ENCODE results near the gene ISCU. TPM values are rescaled to one million over a fixed set of nuclear protein-coding genes. Genes with fewer than 3 reads are reported as not detected.
"Not testable (repeated sequence)": the region's sequence is repeated elsewhere in the genome, so short reads cannot be mapped to it uniquely, and the experiment has no call there.

ISCU gene
- total RNA-seq, 6 experiments from 2014 or later = 36.7 to 81.8 (median 58.4) TPM

GRCh38 chr12:108615918-108616317 lies 53.5 kb downstream of the ISCU start:
- Histone ChIP-seq H3K36me3 (no peaks in the 10 kb centered on the region), H3K9me3 (no peaks in the 10 kb centered on the region), H3K27me3 (no peaks in the 10 kb centered on the region), H3K27ac (no peak overlapping the region), H3K4me1 (no peaks in the 10 kb centered on the region), H3K4me3 (no peak overlapping the region)
- 100% methylated on average over 1 of the region's 1 CpG for WGBS (ENCODE audit: insufficient coverage, low coverage, low lambda C conversion rate, missing lambda C conversion rate)
- ATAC-seq (no peak), DNase-seq (no peak)
- intact Hi-C loops (cut with DNase I) = no loop called here
- TF ChIP-seq CTCF (IDR thresholded peaks at IDR 0.05) = no peak

- H3K9me3 ChIP-seq = no peaks in the 10 kb centered on the region
- H3K36me3 ChIP-seq = no peaks in the 10 kb centered on the region
- H3K4me3 ChIP-seq = no peak overlapping the region
- WGBS (ENCODE audit: insufficient coverage, low coverage, low lambda C conversion rate, missing lambda C conversion rate) = 79% methylated on average over 2 of the region's 2 CpGs
- DNase-seq (no peak), ATAC-seq (no peak)
- no peak overlapping the region for H3K27ac ChIP-seq
- H3K27me3 ChIP-seq = no peaks in the 10 kb centered on the region
- no peaks in the 10 kb centered on the region for H3K4me1 ChIP-seq
- intact Hi-C loops (cut with DNase I) = no loop called here
- TF ChIP-seq POLR2A (IDR thresholded peaks at IDR 0.05) (no peak), CTCF (IDR thresholded peaks at IDR 0.05) (no peak)
Observed at GRCh38 chr12:108616359-108616758, 54.0 kb downstream of the ISCU start.

GRCh38 chr12:108616941-108617858 lies 54.8 kb downstream of the ISCU start:
- DNase-seq = no peak
- Histone ChIP-seq H3K36me3 (no peaks in the 10 kb centered on the region), H3K9me3 (no peaks in the 10 kb centered on the region), H3K4me1 (no peaks in the 10 kb centered on the region), H3K4me3 (no peak overlapping the region), H3K27ac (no peak overlapping the region), H3K27me3 (no peaks in the 10 kb centered on the region)
- ATAC-seq = peak in 3 of 4 donors; percentile 10 to 36 (median 12)
- 45% methylated on average over 9 of the region's 14 CpGs for WGBS (ENCODE audit: insufficient coverage, low coverage, low lambda C conversion rate, missing lambda C conversion rate)
- TF ChIP-seq POLR2A (IDR thresholded peaks at IDR 0.05) = no peak
- no peak for TF ChIP-seq CTCF (IDR thresholded peaks at IDR 0.05)
- intact Hi-C loops (cut with DNase I) = no loop called here

GRCh38 chr12:108618079-108618952 lies 55.9 kb downstream of the ISCU start:
- intact Hi-C loops (cut with DNase I) = no loop called here
- H3K27me3 ChIP-seq = no peaks in the 10 kb centered on the region
- no peak overlapping the region for H3K27ac ChIP-seq
- H3K4me1 ChIP-seq = no peaks in the 10 kb centered on the region
- H3K4me3 ChIP-seq = no peak overlapping the region
- 15% methylated on average over 4 of the region's 16 CpGs for whole genome bisulfite sequencing (ENCODE audit: insufficient coverage, low coverage, low lambda C conversion rate, missing lambda C conversion rate)
- no peak for TF ChIP-seq POLR2A (IDR thresholded peaks at IDR 0.05)
- peak; percentile 87 to 100 (median 99) for TF ChIP-seq CTCF (IDR thresholded peaks at IDR 0.05)
- no peaks in the 10 kb centered on the region for H3K36me3 ChIP-seq
- no peaks in the 10 kb centered on the region for H3K9me3 ChIP-seq
- peak; percentile 84 to 91 (median 90) for ATAC-seq
- peak; percentile 75 to 78 (median 76) for DNase-seq

GRCh38 chr12:108618953-108619274 lies 56.5 kb downstream of the ISCU start:
- H3K4me1 ChIP-seq; H3K27ac ChIP-seq; H3K9me3 ChIP-seq; H3K4me3 ChIP-seq; intact Hi-C loops (cut with DNase I); DNase-seq; H3K27me3 ChIP-seq; ATAC-seq; H3K36me3 ChIP-seq: not testable (repeated sequence)
- whole genome bisulfite sequencing (ENCODE audit: insufficient coverage, low coverage, low lambda C conversion rate, missing lambda C conversion rate) = 69% methylated on average over 2 of the region's 4 CpGs
